Aorta (tissue), 5 donors: Measurements from ENCODE around the gene MTSS2. TPM values are rescaled to one million over a fixed set of nuclear protein-coding genes. Genes with fewer than 3 reads are reported as not detected.

Experiments used
- ATAC-seq: fragments of 200-7000 bp; cut with Tn5 transposase; one replicate; pipeline ENCODE4 v1.9.1; 2022; ENCODE audit warnings: moderate library complexity; ENCODE audit not compliant: low FRiP score
- DNase-seq, 2 donors: peaks; one replicate each; pipeline ENCODE4 v3.0.0-alpha.2; 2020
- H3K27ac ChIP-seq, 2 donors: one replicate each; pipeline ENCODE4 v1.5.1; 2013; ENCODE audit warnings: low read length in 2 of 2, mild to moderate bottlenecking in 2 of 2, moderate library complexity in 2 of 2, control low read depth in 1 of 2, inconsistent platforms in 1 of 2, low read depth in 1 of 2
- H3K27me3 ChIP-seq, 2 donors: one replicate each; pipeline ENCODE4 v1.6.1; 2013; ENCODE audit warnings: control low read depth in 1 of 2, low read length in 1 of 2, mild to moderate bottlenecking in 1 of 2, moderate library complexity in 1 of 2; ENCODE audit not compliant: insufficient read depth in 2 of 2, control insufficient read depth in 1 of 2
- H3K36me3 ChIP-seq, 2 donors: one replicate each; pipeline ENCODE4 v1.6.1; 2013; ENCODE audit warnings: control low read depth in 1 of 2, low read length in 1 of 2, mild to moderate bottlenecking in 1 of 2; ENCODE audit not compliant: insufficient read depth in 2 of 2, control insufficient read depth in 1 of 2
- H3K4me1 ChIP-seq, 2 donors: one replicate each; pipeline ENCODE4 v1.6.1; 2013; ENCODE audit warnings: low read length in 2 of 2, control low read depth in 1 of 2, mild to moderate bottlenecking in 1 of 2, moderate library complexity in 1 of 2; ENCODE audit not compliant: insufficient read depth in 2 of 2, control insufficient read depth in 1 of 2
- H3K4me3 ChIP-seq, 2 donors: one replicate each; pipeline ENCODE4 v1.5.1; 2013; ENCODE audit warnings: low read length in 2 of 2, control low read depth in 1 of 2, mild to moderate bottlenecking in 1 of 2
- H3K9me3 ChIP-seq: one replicate; pipeline ENCODE4 v1.6.1; 2013; ENCODE audit warnings: mild to moderate bottlenecking, low read length; ENCODE audit not compliant: control insufficient read depth
- WGBS, 2 donors: extraction: QIAGEN DNeasy Blood & Tissue Kit; methylation state at CpG; one replicate each; pipeline ENCODE4 v1.1.7; 2013; 5-methylcytosine and 5-hydroxymethylcytosine counted together
- intact Hi-C, 2 donors: fragments of 100-400 bp; cut with DNase I; formaldehyde crosslinking; loops; one replicate each; pipeline versions ENCODE4 v1.14.2 to v1.15.0; 2022
- long read RNA-seq, 2 donors: library from polyadenylated mRNA; unstranded; transcript quantifications; one replicate each; pipeline ENCODE4 v2.0.0, GENCODE V29; 2020 to 2021
- polyA plus RNA-seq, 2 donors: library from polyadenylated mRNA; stranded (reverse); fragments of 200-250 nt; gene quantifications; one replicate each; pipeline ENCODE4 v1.2.3, GENCODE V29; 2013
- total RNA-seq, 2 donors: library from RNA; stranded (reverse); fragmentation: NEBNext Ultra II Directional; extraction: Animal tissue kit (Norgen Biotek cat#: 25700); gene quantifications; one replicate each; pipeline ENCODE4 v1.2.1, GENCODE V29; 2021
- donor health status: healthy with polysubstance abuse.
- donor health status: Bipolar disorder and iron deficiency.
- donor health status: DM: no; HTN: no; CAD: no.
- donor health status: DM: no; HTN: no; CAD: no.
- donor health status: DM: yes; HTN: yes; CAD: no.

Gene MTSS2, protein sequence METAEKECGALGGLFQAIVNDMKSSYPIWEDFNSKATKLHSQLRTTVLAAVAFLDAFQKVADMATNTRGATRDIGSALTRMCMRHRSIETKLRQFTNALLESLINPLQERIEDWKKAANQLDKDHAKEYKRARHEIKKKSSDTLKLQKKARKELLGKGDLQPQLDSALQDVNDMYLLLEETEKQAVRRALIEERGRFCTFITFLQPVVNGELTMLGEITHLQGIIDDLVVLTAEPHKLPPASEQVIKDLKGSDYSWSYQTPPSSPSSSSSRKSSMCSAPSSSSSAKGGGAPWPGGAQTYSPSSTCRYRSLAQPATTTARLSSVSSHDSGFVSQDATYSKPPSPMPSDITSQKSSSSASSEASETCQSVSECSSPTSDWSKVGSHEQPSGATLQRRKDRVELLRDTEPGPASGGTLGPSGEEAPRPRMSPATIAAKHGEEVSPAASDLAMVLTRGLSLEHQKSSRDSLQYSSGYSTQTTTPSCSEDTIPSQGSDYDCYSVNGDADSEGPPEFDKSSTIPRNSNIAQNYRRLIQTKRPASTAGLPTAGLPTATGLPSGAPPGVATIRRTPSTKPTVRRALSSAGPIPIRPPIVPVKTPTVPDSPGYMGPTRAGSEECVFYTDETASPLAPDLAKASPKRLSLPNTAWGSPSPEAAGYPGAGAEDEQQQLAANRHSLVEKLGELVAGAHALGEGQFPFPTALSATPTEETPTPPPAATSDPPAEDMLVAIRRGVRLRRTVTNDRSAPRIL
- total RNA-seq (10 to 100 TPM; 65.7 to 87.4 TPM), polyA plus RNA-seq (10 to 100 TPM; 22.0 to 33.4 TPM)
- long read RNA-seq, donor 1, partial matches to known transcripts: 1 of 4 reads
- long read RNA-seq, donor 1, other reads (novel, unspliced or antisense): 3 of 4 reads
- long read RNA-seq, donor 2, partial matches to known transcripts: 0 of 4 reads
- long read RNA-seq, donor 2, other reads (novel, unspliced or antisense): 4 of 4 reads

GRCh38 chr16:70685938-70686375 lies at the start of gene MTSS2:
MTSS2 (minus strand) TSS chr16:70686053; CDS start chr16:70685791, 262 bp downstream.
- 0 to 1% methylated on average over 45 to 72 of the region's 72 CpGs for WGBS, 2 donors
- ATAC-seq (peak; percentile 79), DNase-seq (peak; percentile 91 to 97)
- peak within 1 kb of the TSS; percentile 29 to 92 for H3K27ac ChIP-seq
- H3K36me3 ChIP-seq: no peaks in the 10 kb centered on the region
- no peaks in the 10 kb centered on the region for H3K27me3 ChIP-seq
- no peaks in the 10 kb centered on the region for H3K4me1 ChIP-seq
- no peaks in the 10 kb centered on the region for H3K9me3 ChIP-seq
- intact Hi-C loops: loop anchor here (2.0 to 5.0 kb wide), 3 partner anchors 51 to 66 kb away; no protein-coding TSS in a partner anchor
- peak within 1 kb of the TSS; percentile 63 to 90 for H3K4me3 ChIP-seq

GRCh38 chr16:70735141-70735979 lies 49.5 kb upstream of the MTSS2 start:
- H3K27ac ChIP-seq: peak overlapping the region; percentile 8 to 75
- DNase-seq (no peak), ATAC-seq (peak; percentile 52)
- no peaks in the 10 kb centered on the region for H3K27me3 ChIP-seq
- intact Hi-C loops: loop anchor here in 1 of 2 donors (5.0 kb wide), 1 partner anchor 48 kb away; the partner anchor contains the start of gene MTSS2
- H3K4me3 ChIP-seq: no peak overlapping the region
- H3K36me3 ChIP-seq: no peaks in the 10 kb centered on the region
- 32 to 46% methylated on average over 13 of the region's 13 CpGs for WGBS, 2 donors
- no peaks in the 10 kb centered on the region for H3K4me1 ChIP-seq
- no peaks in the 10 kb centered on the region for H3K9me3 ChIP-seq

- DNase-seq: no peak
- no peaks in the 10 kb centered on the region for H3K36me3 ChIP-seq
- H3K4me1 ChIP-seq: no peaks in the 10 kb centered on the region
- H3K9me3 ChIP-seq: no peaks in the 10 kb centered on the region
- 94 to 95% methylated on average over 4 of the region's 4 CpGs for WGBS, 2 donors
- ATAC-seq: no peak
- intact Hi-C loops: loop anchor here in 1 of 2 donors (5.0 kb wide), 1 partner anchor 47 kb away; the partner anchor contains the start of gene MTSS2
- no peak overlapping the region for H3K27ac ChIP-seq
- H3K27me3 ChIP-seq: no peaks in the 10 kb centered on the region
- no peak overlapping the region for H3K4me3 ChIP-seq
Measured at GRCh38 chr16:70734522-70735095, 48.8 kb upstream of the MTSS2 start.

- Histone ChIP-seq H3K27ac (no peak overlapping the region), H3K4me3 (no peak overlapping the region), H3K4me1 (no peaks in the 10 kb centered on the region), H3K9me3 (no peaks in the 10 kb centered on the region), H3K36me3 (no peaks in the 10 kb centered on the region), H3K27me3 (no peaks in the 10 kb centered on the region)
- no peak for DNase-seq
- intact Hi-C loops: no loop called here
- WGBS, 2 donors: 51 to 60% methylated on average over 3 of the region's 3 CpGs
- ATAC-seq: no peak
Measured at GRCh38 chr16:70730944-70731343, 45.1 kb upstream of the MTSS2 start.

DNA sequence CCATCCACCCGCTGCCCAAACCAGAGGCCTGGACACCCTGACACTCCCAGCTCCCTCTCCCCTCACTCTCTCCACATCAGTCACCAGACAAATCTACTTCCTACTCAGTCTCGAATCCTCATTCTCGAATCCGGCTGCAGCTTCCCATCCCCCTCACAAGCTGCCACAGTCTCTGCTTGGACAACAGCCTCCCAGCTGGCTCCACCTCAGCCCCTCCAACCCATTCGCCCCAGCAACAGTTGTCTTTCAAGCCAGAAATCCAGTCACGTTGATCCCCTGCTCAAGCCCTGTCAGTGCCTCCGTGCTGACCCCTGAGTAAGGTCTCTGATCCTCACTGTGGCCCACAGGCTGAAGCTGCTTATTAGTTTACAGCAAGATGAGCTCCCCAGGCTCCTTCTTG lies 44.2 kb upstream of the MTSS2 start:
- no peak for DNase-seq

GRCh38 chr16:70729292-70729691 lies 43.4 kb upstream of the MTSS2 start:
- Histone ChIP-seq H3K4me3 (no peak overlapping the region), H3K27me3 (no peaks in the 10 kb centered on the region), H3K4me1 (no peaks in the 10 kb centered on the region), H3K36me3 (no peaks in the 10 kb centered on the region), H3K9me3 (no peaks in the 10 kb centered on the region), H3K27ac (no peak overlapping the region)
- intact Hi-C loops: no loop called here
- ATAC-seq: no peak
- DNase-seq: no peak
- 96% methylated on average over 8 of the region's 8 CpGs for WGBS, 2 donors

More for the DNA sequence above, 44.2 kb upstream of the MTSS2 start:
- H3K36me3 ChIP-seq: no peaks in the 10 kb centered on the region
- no peaks in the 10 kb centered on the region for H3K27me3 ChIP-seq
- no peak overlapping the region for H3K4me3 ChIP-seq
- H3K9me3 ChIP-seq: no peaks in the 10 kb centered on the region
- H3K4me1 ChIP-seq: no peaks in the 10 kb centered on the region
- no peak overlapping the region for H3K27ac ChIP-seq
- 87 to 89% methylated on average over 7 of the region's 7 CpGs for WGBS, 2 donors
- ATAC-seq: no peak
- intact Hi-C loops: no loop called here

- no peaks in the 10 kb centered on the region for H3K36me3 ChIP-seq
- no peak overlapping the region for H3K4me3 ChIP-seq
- H3K27ac ChIP-seq: no peak overlapping the region
- H3K27me3 ChIP-seq: no peaks in the 10 kb centered on the region
- intact Hi-C loops: no loop called here
- DNase-seq (no peak), ATAC-seq (no peak)
- no peaks in the 10 kb centered on the region for H3K4me1 ChIP-seq
- 95 to 96% methylated on average over 9 of the region's 9 CpGs for WGBS, 2 donors
- no peaks in the 10 kb centered on the region for H3K9me3 ChIP-seq
Measured at GRCh38 chr16:70728150-70728549, 42.3 kb upstream of the MTSS2 start.
